ENCODE measurements around the gene LYPD3.
"Not testable (repeated sequence)": the region's sequence is repeated elsewhere in the genome, so short reads cannot be mapped to it uniquely, and the experiment has no call there.

LYPD3 gene

GRCh38 chr19:43461303-43461702 lies 4.1 kb downstream of the LYPD3 start:
- DNase-seq: no peak

GRCh38 chr19:43460362-43461016 lies 4.9 kb downstream of the LYPD3 start:
- DNase-seq: no peak

- DNase-seq: no peak
Observed at GRCh38 chr19:43457809-43458208, 7.6 kb downstream of the LYPD3 start.

- DNase-seq: no peak
Observed at GRCh38 chr19:43455321-43456113, 9.9 kb downstream of the LYPD3 start.

- DNase-seq: no peak
Observed at GRCh38 chr19:43454031-43454430, 11.4 kb downstream of the LYPD3 start.

- no peak for DNase-seq
Observed at GRCh38 chr19:43452582-43452981, 12.8 kb downstream of the LYPD3 start.

GRCh38 chr19:43450545-43450997 lies 14.8 kb downstream of the LYPD3 start:
- no peak for DNase-seq

- DNase-seq: no peak
Observed at GRCh38 chr19:43447655-43448054, 17.8 kb downstream of the LYPD3 start.

GRCh38 chr19:43446746-43447489 lies 18.5 kb downstream of the LYPD3 start:
- peak; percentile 78 to 84 for DNase-seq

- no peak for DNase-seq
Observed at GRCh38 chr19:43445426-43445825, 20.0 kb downstream of the LYPD3 start.

- no peak for DNase-seq
Observed at GRCh38 chr19:43444531-43445287, 20.7 kb downstream of the LYPD3 start.

GRCh38 chr19:43444091-43444490 lies 21.3 kb downstream of the LYPD3 start:
- DNase-seq: not testable (repeated sequence)

- no peak for DNase-seq
Observed at GRCh38 chr19:43441716-43442115, 23.7 kb downstream of the LYPD3 start.

- DNase-seq: no peak
Observed at GRCh38 chr19:43439709-43440063, 25.7 kb downstream of the LYPD3 start.

GRCh38 chr19:43439032-43439708 lies 26.2 kb downstream of the LYPD3 start:
- DNase-seq: peak; percentile 42 to 50

GRCh38 chr19:43438291-43439031 lies 26.9 kb downstream of the LYPD3 start:
- peak in 1 of 2 donors; percentile 26 for DNase-seq

GRCh38 chr19:43437712-43438111 lies 27.7 kb downstream of the LYPD3 start:
- DNase-seq: no peak

GRCh38 chr19:43437284-43437683 lies 28.1 kb downstream of the LYPD3 start:
- DNase-seq: not testable (repeated sequence)

GRCh38 chr19:43435775-43436174 lies 29.6 kb downstream of the LYPD3 start:
- no peak for DNase-seq

- no peak for DNase-seq
Observed at GRCh38 chr19:43433689-43434088, 31.7 kb downstream of the LYPD3 start.

GRCh38 chr19:43433358-43433673 lies 32.1 kb downstream of the LYPD3 start:
- DNase-seq: no peak

- DNase-seq: no peak
Observed at GRCh38 chr19:43430976-43431375, 34.4 kb downstream of the LYPD3 start.
